Dendritic cell treated with granulocyte-macrophage colony-stimulating factor and Interleukin-4, amounts not matched to agents 40 ng/mL and 50 ng/mL, for 4 days (primary cell): ENCODE results near the gene NEURL3.

ENCODE experiments used
- H3K27ac Mint-ChIP-seq: one replicate; pipeline ENCODE4 v1.8.0; 2022; ENCODE audit warnings: mild to moderate bottlenecking, mixed read lengths
- H3K27me3 Mint-ChIP-seq: one replicate; pipeline ENCODE4 v1.8.0; 2022; ENCODE audit warnings: mild to moderate bottlenecking, mixed read lengths
- H3K36me3 Mint-ChIP-seq: one replicate; pipeline ENCODE4 v1.8.0; 2022; ENCODE audit warnings: low read depth, mixed read lengths
- H3K4me1 Mint-ChIP-seq: one replicate; pipeline ENCODE4 v1.8.0; 2022; ENCODE audit warnings: low read depth, mixed read lengths
- H3K4me3 Mint-ChIP-seq: one replicate; pipeline ENCODE4 v1.8.0; 2022; ENCODE audit warnings: mild to moderate bottlenecking, moderate library complexity, mixed read lengths
- H3K9me3 Mint-ChIP-seq: one replicate; pipeline ENCODE4 v1.8.0; 2022; ENCODE audit warnings: mixed read lengths
- intact Hi-C: fragments of 100-400 bp; cut with micrococcal nuclease; formaldehyde crosslinking; loops from one replicate; pipeline ENCODE4 v1.15.0; 2022

Gene NEURL3

DNA sequence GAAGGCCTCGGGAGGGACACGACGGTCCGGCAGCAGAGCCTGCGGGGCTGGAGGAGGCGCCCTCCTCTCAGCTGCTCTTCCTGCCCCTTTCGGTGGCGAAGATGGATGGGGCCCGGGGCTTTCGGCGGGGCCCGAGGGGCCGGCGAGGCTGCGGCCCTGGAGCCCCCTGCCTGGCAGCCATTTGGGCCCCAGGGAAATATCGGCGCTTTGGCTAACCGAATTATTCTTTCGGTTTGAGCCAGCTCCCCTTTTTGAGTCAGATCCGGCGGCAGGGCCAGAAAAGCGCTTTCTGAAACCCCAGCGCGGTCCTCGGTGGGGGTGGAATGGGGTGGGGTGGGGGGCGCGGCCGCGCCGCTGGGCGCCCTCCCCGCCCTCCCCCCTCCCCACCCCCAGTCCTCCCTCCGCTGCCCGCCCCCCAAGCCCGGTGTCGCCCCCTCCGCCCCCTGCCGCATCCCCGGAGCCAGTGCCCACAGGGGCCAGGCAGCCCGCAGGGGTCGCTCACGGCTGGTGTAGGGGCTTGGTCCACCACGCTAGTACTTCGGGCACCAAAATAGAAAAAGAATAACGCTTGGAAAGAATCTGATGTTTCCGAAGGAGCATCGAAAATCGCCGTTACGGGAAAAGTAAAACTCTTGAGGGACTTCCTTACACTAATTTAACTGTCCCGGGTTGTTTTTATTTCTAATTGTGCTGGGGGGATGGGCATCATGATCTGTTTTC is 22.3 kb upstream of the NEURL3 start:
- Mint-ChIP-seq H3K4me3 (peak overlapping the region; percentile 65), H3K27me3 (peaks cover 29% of the 10 kb centered on the region), H3K27ac (peak overlapping the region; percentile 81), H3K36me3 (no peaks in the 10 kb centered on the region), H3K9me3 (no peaks in the 10 kb centered on the region), H3K4me1 (peaks cover 53% of the 10 kb centered on the region)
- intact Hi-C loops: no loop called here

GRCh38 chr2:96526615-96527285 is 21.6 kb upstream of the NEURL3 start:
- peaks cover 50% of the 10 kb centered on the region for H3K4me1 Mint-ChIP-seq
- H3K4me3 Mint-ChIP-seq: peak overlapping the region; percentile 45
- H3K36me3 Mint-ChIP-seq: no peaks in the 10 kb centered on the region
- no peaks in the 10 kb centered on the region for H3K9me3 Mint-ChIP-seq
- H3K27me3 Mint-ChIP-seq: peaks cover 27% of the 10 kb centered on the region
- intact Hi-C loops: no loop called here
- peak overlapping the region; percentile 81 for H3K27ac Mint-ChIP-seq

- peaks cover 27% of the 10 kb centered on the region for H3K27me3 Mint-ChIP-seq
- H3K36me3 Mint-ChIP-seq: no peaks in the 10 kb centered on the region
- no peak overlapping the region for H3K27ac Mint-ChIP-seq
- intact Hi-C loops: no loop called here
- H3K4me3 Mint-ChIP-seq: no peak overlapping the region
- no peaks in the 10 kb centered on the region for H3K9me3 Mint-ChIP-seq
- H3K4me1 Mint-ChIP-seq: peaks cover 44% of the 10 kb centered on the region
Measured at GRCh38 chr2:96526101-96526591, 21.0 kb upstream of the NEURL3 start.

DNA sequence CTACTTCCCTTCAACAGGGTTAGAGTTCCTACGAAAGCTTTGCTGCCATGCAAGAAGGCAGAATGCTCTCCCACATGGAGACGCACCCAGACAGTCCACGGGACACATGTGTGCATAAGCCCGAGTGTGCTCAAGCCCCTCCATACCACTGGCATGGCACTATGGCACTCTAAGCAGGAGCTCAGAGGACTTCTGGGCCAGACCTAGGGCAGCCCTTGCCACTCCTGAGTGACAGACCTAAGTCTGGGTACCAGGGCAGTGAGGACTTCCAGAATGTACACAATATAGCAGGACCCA is 20.0 kb upstream of the NEURL3 start:
- Mint-ChIP-seq H3K4me1 (peaks cover 38% of the 10 kb centered on the region), H3K27me3 (peaks cover 25% of the 10 kb centered on the region), H3K9me3 (no peaks in the 10 kb centered on the region), H3K27ac (no peak overlapping the region), H3K4me3 (no peak overlapping the region), H3K36me3 (no peaks in the 10 kb centered on the region)
- intact Hi-C loops: no loop called here

- intact Hi-C loops: no loop called here
- Mint-ChIP-seq H3K27me3 (peaks cover 21% of the 10 kb centered on the region), H3K9me3 (no peaks in the 10 kb centered on the region), H3K27ac (no peak overlapping the region), H3K36me3 (no peaks in the 10 kb centered on the region), H3K4me1 (peaks cover 33% of the 10 kb centered on the region), H3K4me3 (no peak overlapping the region)
Measured at GRCh38 chr2:96524482-96525210, 19.5 kb upstream of the NEURL3 start.

DNA sequence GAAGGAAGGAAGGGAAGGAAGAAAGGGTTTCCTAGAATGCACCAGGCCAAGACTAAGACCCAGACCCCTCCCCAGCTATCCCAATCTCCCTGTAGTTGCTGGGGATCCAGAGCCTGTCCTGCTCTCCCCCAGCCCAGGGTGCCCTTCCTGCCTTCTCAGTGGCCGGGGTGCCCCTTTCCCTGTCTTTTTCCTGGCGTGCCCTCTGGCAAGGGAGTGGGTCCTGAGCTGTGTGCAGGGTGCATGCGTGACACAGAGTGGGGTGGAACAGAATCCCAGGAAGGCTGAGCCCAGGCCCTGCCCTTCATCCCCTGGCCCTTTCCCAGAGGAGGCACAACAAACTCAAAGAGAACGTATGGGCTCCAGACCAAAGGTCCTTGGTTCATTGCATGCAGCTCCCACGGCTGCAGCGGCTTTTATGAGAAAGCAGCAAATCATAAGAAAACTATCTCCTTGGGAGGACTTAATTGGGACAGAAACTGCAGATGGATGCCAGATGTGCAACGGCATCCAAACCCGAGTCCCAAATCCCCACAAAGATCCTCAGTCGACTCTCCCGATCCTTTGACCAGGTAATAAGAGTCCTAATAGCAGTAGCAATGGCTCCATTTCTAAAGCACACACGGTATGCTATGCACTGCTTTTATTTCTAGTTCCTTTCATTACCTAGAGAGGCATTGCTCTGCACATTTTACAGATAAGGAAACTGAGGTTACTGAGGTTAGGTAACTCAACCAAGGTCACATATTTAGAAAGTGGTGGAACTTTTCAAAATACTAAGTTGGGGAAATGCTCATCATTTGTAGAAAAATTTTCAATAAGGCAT is 18.7 kb upstream of the NEURL3 start:
- no peaks in the 10 kb centered on the region for H3K9me3 Mint-ChIP-seq
- intact Hi-C loops: no loop called here
- H3K4me1 Mint-ChIP-seq: peaks cover 25% of the 10 kb centered on the region
- H3K4me3 Mint-ChIP-seq: no peak overlapping the region
- H3K27ac Mint-ChIP-seq: no peak overlapping the region
- no peaks in the 10 kb centered on the region for H3K36me3 Mint-ChIP-seq
- peaks cover 19% of the 10 kb centered on the region for H3K27me3 Mint-ChIP-seq

DNA sequence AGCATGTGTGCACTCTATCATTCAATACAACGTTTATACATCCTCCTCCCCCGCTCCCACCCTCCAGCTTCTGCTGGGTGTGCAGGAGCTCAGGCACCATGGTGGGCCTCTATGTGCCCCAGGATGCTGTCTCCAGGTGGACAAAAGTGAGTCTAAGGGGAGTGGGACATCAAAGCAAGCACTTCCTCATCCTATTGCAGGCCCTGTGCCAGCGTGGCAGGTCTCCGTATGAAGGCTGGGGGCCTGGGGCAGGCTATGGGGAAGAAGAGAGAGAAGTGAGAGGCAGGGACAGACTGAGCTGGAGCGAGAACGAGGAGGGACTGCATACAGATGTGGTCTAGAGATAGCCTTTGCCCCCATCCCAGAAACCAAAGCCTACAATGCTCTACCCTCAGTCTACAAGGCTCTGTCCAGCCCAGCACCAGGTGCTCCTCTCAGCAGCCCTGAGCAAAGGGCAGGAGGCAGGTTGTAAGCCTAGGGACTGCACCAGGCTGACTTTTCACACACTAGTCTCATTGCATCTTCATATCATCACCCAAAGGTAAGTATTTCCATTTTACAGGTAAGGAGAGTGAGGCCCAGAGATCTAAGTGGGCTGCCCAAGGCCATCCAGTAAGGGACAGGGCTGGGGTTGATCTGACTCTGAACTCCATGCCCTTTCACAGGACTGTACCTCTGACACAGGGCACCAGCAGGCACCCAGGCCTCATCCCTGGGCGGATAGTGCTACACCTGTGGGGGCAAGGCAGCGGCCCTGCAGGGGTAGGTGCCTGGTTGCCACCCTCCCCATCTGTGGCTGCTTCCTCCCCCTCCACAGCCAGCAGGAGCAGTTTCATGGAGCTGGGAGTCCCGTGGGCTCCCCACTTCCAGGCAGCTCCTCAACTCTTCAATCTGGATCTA is 17.4 kb upstream of the NEURL3 start:
- intact Hi-C loops: no loop called here
- Mint-ChIP-seq H3K27ac (no peak overlapping the region), H3K9me3 (no peaks in the 10 kb centered on the region), H3K36me3 (no peaks in the 10 kb centered on the region), H3K27me3 (peaks cover 18% of the 10 kb centered on the region), H3K4me3 (no peak overlapping the region), H3K4me1 (peaks cover 13% of the 10 kb centered on the region)

DNA sequence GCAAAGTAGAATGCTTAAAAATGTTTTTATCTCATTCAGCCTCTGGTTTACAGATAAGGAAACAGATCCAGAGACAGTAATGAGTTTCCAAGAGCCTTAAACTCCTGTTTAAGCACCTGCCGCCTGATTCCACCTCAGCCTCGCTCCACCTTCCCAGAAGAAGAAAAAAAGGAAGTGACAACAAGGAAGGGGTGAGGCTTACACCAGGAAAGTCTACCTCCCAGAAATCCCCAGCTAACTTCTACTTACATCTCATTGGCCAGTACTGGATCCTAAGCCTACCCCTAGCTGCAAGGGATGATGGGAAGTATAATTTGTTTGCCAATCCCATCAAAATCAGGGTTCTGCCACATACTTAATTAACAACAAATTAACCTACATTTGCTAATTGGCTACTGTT is 16.1 kb upstream of the NEURL3 start:
- Mint-ChIP-seq H3K9me3 (peaks cover 11% of the 10 kb centered on the region), H3K4me1 (peaks cover 7% of the 10 kb centered on the region), H3K4me3 (no peak overlapping the region), H3K36me3 (no peaks in the 10 kb centered on the region), H3K27me3 (peaks cover 11% of the 10 kb centered on the region), H3K27ac (no peak overlapping the region)
- intact Hi-C loops: no loop called here

- intact Hi-C loops: no loop called here
- Mint-ChIP-seq H3K36me3 (no peaks in the 10 kb centered on the region), H3K9me3 (peaks cover 11% of the 10 kb centered on the region), H3K4me1 (peaks cover 7% of the 10 kb centered on the region), H3K27me3 (peaks cover 9% of the 10 kb centered on the region), H3K4me3 (no peak overlapping the region), H3K27ac (no peak overlapping the region)
Measured at GRCh38 chr2:96520697-96521096, 15.5 kb upstream of the NEURL3 start.

DNA sequence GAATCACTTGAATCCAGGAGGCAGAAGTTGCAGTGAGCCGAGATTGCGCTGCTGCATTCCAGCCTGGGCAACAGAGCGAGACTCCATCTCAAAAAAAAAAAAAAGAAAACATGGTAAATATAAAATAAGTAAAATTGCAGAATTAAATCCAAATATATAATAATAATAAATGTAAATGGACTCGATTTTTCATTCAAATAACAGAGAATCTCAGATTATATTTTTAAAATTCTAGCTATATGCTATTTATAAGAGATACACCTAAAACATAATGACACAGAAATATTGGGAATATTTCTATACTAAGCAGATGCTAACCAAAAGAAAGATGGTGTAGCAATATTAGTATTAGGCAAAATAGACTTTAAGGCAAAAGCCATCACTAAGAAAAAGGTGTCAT is 15.1 kb upstream of the NEURL3 start:
- Mint-ChIP-seq H3K36me3 (no peaks in the 10 kb centered on the region), H3K27me3 (peaks cover 7% of the 10 kb centered on the region), H3K4me1 (peaks cover 7% of the 10 kb centered on the region), H3K27ac (no peak overlapping the region), H3K4me3 (no peak overlapping the region), H3K9me3 (peaks cover 11% of the 10 kb centered on the region)
- intact Hi-C loops: no loop called here

- Mint-ChIP-seq H3K9me3 (peaks cover 11% of the 10 kb centered on the region), H3K4me1 (peaks cover under 1% of the 10 kb centered on the region), H3K4me3 (no peak overlapping the region), H3K27me3 (peaks cover 6% of the 10 kb centered on the region), H3K36me3 (no peaks in the 10 kb centered on the region), H3K27ac (no peak overlapping the region)
- intact Hi-C loops: no loop called here
Measured at GRCh38 chr2:96517079-96517478, 11.9 kb upstream of the NEURL3 start.

- Mint-ChIP-seq H3K36me3 (no peaks in the 10 kb centered on the region), H3K4me1 (peaks cover 10% of the 10 kb centered on the region), H3K9me3 (peaks cover 11% of the 10 kb centered on the region), H3K27me3 (peaks cover 19% of the 10 kb centered on the region), H3K27ac (no peak overlapping the region), H3K4me3 (no peak overlapping the region)
- intact Hi-C loops: no loop called here
Measured at GRCh38 chr2:96514521-96514920, 9.4 kb upstream of the NEURL3 start.

DNA sequence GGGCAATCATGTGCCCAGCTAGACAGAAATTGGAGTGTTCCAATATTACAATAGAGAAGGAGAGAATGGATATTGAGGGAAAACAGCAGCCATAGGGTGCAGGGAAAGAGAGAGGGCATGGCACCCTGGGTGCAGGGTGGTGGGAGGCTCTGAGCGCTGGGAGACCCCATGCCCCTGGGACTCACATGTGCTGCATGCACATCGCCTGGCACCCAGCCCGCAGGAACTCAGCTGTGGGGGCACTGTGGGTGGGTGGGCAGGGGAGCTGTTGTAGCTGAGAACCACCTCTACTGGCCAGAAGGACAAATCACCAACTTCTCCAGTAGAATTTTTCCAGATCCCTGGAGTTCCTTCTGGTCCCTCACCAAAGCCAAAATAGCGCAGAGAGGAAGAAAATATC is 7.2 kb upstream of the NEURL3 start:
- Mint-ChIP-seq H3K27me3 (peaks cover 28% of the 10 kb centered on the region), H3K4me3 (no peak overlapping the region), H3K9me3 (peaks cover 9% of the 10 kb centered on the region), H3K36me3 (no peaks in the 10 kb centered on the region), H3K27ac (no peak overlapping the region), H3K4me1 (peaks cover 25% of the 10 kb centered on the region)
- intact Hi-C loops: no loop called here
